GM06990 (cell line): ENCODE results near the gene ATXN3L.

Experiments used
- DNase-seq: peaks from one replicate; pipeline ENCODE4 v3.0.0-alpha.2; 2011; ENCODE audit not compliant: insufficient read length; ENCODE audit errors: extremely low read depth
- H3K27me3 ChIP-seq: replicated peaks from 2 replicates; pipeline ENCODE4 v1.6.0; 2011; ENCODE audit warnings: low read length; ENCODE audit not compliant: control insufficient read depth, insufficient read depth
- H3K36me3 ChIP-seq: 2 replicates; pipeline ENCODE4 v1.5.1; 2011; ENCODE audit warnings: low read length; ENCODE audit not compliant: control insufficient read depth, insufficient read depth
- H3K4me3 ChIP-seq: replicated peaks from 2 replicates; pipeline ENCODE4 v1.5.1; 2011; ENCODE audit warnings: low read depth, mild to moderate bottlenecking, control low read depth, low read length
- TF ChIP-seq, protein P1 (sequence below): IDR thresholded peaks from 2 replicates; pipeline ENCODE4 v1.5.1; 2011; ENCODE audit warnings: low read length, control low read depth, mild to moderate bottlenecking, inconsistent platforms; ENCODE audit not compliant: insufficient read depth, poor library complexity, severe bottlenecking

ATXN3L gene

DNA sequence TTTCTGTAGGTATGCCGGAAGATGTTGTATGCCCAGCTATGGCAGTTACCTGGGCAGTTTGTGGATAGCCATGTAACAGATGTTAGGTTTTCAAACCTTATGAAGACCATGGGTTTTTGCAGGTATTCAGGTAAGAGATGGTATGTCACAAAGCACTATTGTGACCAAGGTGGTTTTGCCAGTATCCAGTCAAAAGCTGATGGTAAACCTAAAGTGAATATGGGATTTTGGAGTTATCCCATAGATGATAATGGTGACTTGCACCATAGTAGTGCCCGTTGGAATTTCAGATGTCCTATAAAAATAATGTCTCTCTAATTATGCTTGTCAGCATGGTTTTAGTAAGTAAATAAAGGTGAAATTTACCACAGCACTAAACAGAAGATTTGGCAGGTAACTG lies at the start of gene ATXN3L:
TSS of gene ATXN3L (minus strand) at position 101 of the 400 bp plus-strand sequence. CDS start 119 bp downstream, outside the sequence.
- no peak within 1 kb of the TSS for H3K4me3 ChIP-seq
- H3K36me3 ChIP-seq: no peaks in the 10 kb centered on the region
- TF ChIP-seq, protein P1, sequence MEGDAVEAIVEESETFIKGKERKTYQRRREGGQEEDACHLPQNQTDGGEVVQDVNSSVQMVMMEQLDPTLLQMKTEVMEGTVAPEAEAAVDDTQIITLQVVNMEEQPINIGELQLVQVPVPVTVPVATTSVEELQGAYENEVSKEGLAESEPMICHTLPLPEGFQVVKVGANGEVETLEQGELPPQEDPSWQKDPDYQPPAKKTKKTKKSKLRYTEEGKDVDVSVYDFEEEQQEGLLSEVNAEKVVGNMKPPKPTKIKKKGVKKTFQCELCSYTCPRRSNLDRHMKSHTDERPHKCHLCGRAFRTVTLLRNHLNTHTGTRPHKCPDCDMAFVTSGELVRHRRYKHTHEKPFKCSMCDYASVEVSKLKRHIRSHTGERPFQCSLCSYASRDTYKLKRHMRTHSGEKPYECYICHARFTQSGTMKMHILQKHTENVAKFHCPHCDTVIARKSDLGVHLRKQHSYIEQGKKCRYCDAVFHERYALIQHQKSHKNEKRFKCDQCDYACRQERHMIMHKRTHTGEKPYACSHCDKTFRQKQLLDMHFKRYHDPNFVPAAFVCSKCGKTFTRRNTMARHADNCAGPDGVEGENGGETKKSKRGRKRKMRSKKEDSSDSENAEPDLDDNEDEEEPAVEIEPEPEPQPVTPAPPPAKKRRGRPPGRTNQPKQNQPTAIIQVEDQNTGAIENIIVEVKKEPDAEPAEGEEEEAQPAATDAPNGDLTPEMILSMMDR: no peak
- no peaks in the 10 kb centered on the region for H3K27me3 ChIP-seq
- DNase-seq: no peak

DNA sequence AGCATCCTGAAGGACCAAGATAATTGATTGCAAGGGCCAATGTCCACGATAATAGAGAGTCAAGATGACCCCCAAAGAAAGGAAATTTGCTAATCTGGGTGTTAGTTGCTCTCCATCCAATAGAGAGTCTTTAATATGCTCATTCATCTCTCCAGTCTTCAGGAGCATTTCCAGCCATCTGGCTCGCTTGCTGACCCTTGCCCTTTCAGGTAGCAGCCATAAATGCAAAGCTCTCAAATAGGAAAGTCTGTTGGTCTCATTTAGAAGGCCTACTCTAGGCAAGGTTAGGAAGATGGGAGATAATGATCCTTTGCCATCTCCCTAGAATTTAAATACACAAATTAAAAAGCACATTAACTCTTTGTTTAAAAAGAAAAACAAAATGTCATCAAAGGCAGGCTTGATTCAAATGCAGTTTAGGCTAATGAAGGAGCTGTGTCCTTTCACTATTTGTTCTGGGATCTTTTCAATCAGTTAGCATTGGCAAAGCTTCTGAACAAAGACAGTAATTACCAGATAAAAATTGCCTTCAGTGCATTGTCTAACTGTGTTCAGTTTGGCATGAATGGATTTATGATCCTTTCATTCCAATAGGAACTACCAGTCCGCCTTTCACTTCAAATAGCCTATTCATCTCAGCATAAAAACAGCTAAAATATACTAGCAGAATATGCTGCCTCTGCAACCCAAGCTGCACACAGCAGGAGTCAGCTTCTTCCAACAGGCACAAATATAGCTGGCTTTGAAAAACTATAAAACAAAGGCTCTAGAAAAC lies 49.6 kb upstream of the ATXN3L start:
- no peak for DNase-seq
- Histone ChIP-seq H3K4me3 (no peak overlapping the region), H3K36me3 (no peaks in the 10 kb centered on the region), H3K27me3 (no peaks in the 10 kb centered on the region)
- TF ChIP-seq, protein P1: no peak

DNA sequence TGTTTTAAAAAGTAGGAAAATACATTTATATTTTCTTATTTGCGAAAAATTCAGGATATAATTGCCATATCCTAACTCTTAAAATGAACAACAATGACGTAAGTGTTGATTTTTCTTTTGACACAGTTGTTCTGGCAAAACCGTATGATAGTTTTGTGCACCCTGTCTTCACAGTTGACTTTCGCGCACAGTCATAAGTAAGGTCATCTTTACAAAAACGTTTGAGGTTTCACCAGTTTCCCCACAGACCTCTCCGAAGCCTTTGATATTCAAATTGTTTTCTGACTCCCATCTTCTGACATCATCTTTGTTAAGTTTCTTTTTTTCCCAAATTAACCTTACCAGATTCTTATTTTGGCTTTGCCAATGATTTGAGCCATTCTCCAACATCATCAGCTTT lies 48.1 kb upstream of the ATXN3L start:
- Histone ChIP-seq H3K4me3 (no peak overlapping the region), H3K36me3 (no peaks in the 10 kb centered on the region), H3K27me3 (no peaks in the 10 kb centered on the region)
- DNase-seq: no peak
- TF ChIP-seq, protein P1: no peak

DNA sequence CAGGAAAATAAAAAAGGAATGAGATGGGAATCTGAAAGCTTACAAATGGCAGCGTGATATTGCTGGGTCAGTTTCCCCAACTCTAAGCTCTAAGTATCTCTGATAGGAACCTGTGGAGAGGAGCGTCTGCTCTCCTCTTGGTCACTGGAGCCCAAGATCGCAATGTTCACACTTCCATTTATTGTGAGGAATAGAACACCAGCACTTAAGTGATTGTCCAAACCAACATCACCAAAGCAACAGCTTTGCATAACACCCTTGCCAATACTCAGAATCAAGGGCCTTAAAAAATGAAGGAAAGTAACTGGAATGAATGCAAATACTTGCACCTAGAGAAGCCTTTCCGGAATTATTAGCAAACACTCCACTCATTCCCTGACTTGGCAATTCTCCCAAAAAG lies 46.8 kb upstream of the ATXN3L start:
- no peak for DNase-seq
- no peak overlapping the region for H3K4me3 ChIP-seq
- no peaks in the 10 kb centered on the region for H3K27me3 ChIP-seq
- H3K36me3 ChIP-seq: no peaks in the 10 kb centered on the region
- TF ChIP-seq, protein P1: no peak

DNA sequence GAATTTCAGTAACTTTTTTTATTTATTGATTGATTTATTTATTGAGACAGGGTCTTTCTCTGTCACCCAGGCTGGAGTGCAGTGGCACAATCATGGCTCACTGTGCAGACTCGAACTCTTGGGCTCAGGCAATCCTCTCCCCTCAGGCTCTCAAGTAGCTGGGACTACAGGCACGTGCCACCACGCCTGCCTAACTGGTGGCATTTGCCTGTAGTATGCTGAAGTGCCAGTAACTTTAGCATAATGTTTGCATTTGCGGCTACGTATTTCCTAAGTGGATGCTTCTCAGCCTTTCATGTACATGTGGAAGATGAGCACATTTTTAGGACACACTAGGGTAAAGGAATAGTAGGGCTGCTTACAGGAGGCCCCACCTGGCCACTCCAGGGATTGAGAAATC lies 45.3 kb upstream of the ATXN3L start:
- DNase-seq: no peak
- TF ChIP-seq, protein P1: no peak
- no peaks in the 10 kb centered on the region for H3K36me3 ChIP-seq
- H3K27me3 ChIP-seq: no peaks in the 10 kb centered on the region
- H3K4me3 ChIP-seq: no peak overlapping the region

DNA sequence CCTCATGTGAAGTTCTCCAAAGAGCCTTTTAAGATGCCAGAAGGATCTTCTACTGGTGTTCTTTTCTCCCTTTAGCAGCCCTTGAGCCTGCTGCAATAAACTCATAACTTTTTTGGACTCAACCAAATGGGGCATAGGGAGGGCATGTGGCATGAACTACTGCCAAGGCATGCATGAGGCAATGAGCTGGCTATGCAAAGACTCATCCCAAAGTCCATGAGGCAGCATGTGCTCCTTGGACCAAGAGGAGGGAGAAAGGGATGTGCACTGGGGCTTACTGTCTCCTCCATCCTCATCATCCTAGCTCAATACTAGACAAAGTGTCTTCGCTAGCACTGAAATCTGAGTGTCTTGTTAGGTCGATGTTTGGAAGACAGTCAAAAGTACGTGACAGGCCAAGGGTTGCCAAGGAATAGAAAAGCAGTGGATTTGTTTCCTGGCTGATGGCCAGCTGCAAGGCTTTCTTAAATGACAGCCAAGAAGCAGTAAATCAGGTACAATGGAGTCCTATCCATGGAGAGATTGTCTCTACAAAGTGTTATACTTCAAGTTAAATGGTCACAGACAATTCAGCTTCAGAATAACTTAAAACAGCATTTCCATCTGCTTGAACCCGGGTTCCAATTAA lies 44.5 kb upstream of the ATXN3L start:
- DNase-seq: no peak
- Histone ChIP-seq H3K36me3 (no peaks in the 10 kb centered on the region), H3K27me3 (no peaks in the 10 kb centered on the region), H3K4me3 (no peak overlapping the region)
- TF ChIP-seq, protein P1: no peak
